ENCODE data around the gene ADPGK. TPM values are rescaled to one million over a fixed set of nuclear protein-coding genes. Genes with fewer than 3 reads are reported as not detected.
"Not testable (repeated sequence)": the region's sequence is repeated elsewhere in the genome, so short reads cannot be mapped to it uniquely, and the experiment has no call there.

The ADPGK gene
- total RNA-seq (2014; rRNA removed), result 60.7 and 70.3 TPM in 2 replicates
- polyA plus RNA-seq (2012), result 26.7 TPM

GRCh38 chr15:72783640-72784455 lies at the start of gene ADPGK:
TSS of gene ADPGK (minus strand) at chr15:72783758. CDS start at chr15:72783691, 67 bp downstream.
- peak; percentile 90 for DNase-seq (ENCODE audit: low read depth)

- no peak for DNase-seq (ENCODE audit: low read depth)
Observed at GRCh38 chr15:72827226-72827625, 43.7 kb upstream of the ADPGK start.

GRCh38 chr15:72826611-72827010 lies 43.1 kb upstream of the ADPGK start:
- DNase-seq (ENCODE audit: low read depth), result no peak

- no peak for DNase-seq (ENCODE audit: low read depth)
Observed at GRCh38 chr15:72825829-72826228, 42.3 kb upstream of the ADPGK start.

GRCh38 chr15:72824781-72825180 lies 41.2 kb upstream of the ADPGK start:
- DNase-seq (ENCODE audit: low read depth), result no peak

- DNase-seq (ENCODE audit: low read depth), result no peak
Observed at GRCh38 chr15:72824112-72824511, 40.6 kb upstream of the ADPGK start.

- DNase-seq (ENCODE audit: low read depth), result no peak
Observed at GRCh38 chr15:72820278-72820677, 36.7 kb upstream of the ADPGK start.

- DNase-seq (ENCODE audit: low read depth), result no peak
Observed at GRCh38 chr15:72818632-72819031, 35.1 kb upstream of the ADPGK start.

GRCh38 chr15:72813345-72814004 lies 29.9 kb upstream of the ADPGK start:
- DNase-seq (ENCODE audit: low read depth), result no peak

GRCh38 chr15:72809329-72809728 lies 25.8 kb upstream of the ADPGK start:
- no peak for DNase-seq (ENCODE audit: low read depth)

GRCh38 chr15:72807346-72807745 lies 23.8 kb upstream of the ADPGK start:
- DNase-seq (ENCODE audit: low read depth), result not testable (repeated sequence)

- DNase-seq (ENCODE audit: low read depth), result no peak
Observed at GRCh38 chr15:72803006-72803405, 19.4 kb upstream of the ADPGK start.

- no peak for DNase-seq (ENCODE audit: low read depth)
Observed at GRCh38 chr15:72801590-72802325, 18.2 kb upstream of the ADPGK start.

- no peak for DNase-seq (ENCODE audit: low read depth)
Observed at GRCh38 chr15:72800833-72801481, 17.4 kb upstream of the ADPGK start.

- DNase-seq (ENCODE audit: low read depth), result no peak
Observed at GRCh38 chr15:72797834-72798233, 14.3 kb upstream of the ADPGK start.

- no peak for DNase-seq (ENCODE audit: low read depth)
Observed at GRCh38 chr15:72797338-72797689, 13.8 kb upstream of the ADPGK start.

GRCh38 chr15:72796515-72797337 lies 13.2 kb upstream of the ADPGK start:
- DNase-seq (ENCODE audit: low read depth), result peak; percentile 39

GRCh38 chr15:72796210-72796514 lies 12.6 kb upstream of the ADPGK start:
- DNase-seq (ENCODE audit: low read depth), result peak; percentile 12

- DNase-seq (ENCODE audit: low read depth), result no peak
Observed at GRCh38 chr15:72793766-72794660, 10.5 kb upstream of the ADPGK start.

GRCh38 chr15:72792431-72792830 lies 8.9 kb upstream of the ADPGK start:
- DNase-seq (ENCODE audit: low read depth), result no peak
